Activated CD8-positive, alpha-beta T cell treated with anti-CD3 and anti-CD28 coated beads for 36 hours (primary cell): ENCODE data around the gene SMAD4. TPM values are rescaled to one million over a fixed set of nuclear protein-coding genes. Genes with fewer than 3 reads are reported as not detected.

Experiments used
- ATAC-seq: fragments of 200-7000 bp; cut with Tn5 transposase; one replicate; pipeline ENCODE4 v1.10.0; 2021; ENCODE audit warnings: mild to moderate bottlenecking, moderate library complexity
- CTCF ChIA-PET: fragments of 350-600 bp; sonication (Branson Sonifier 250); formaldehyde crosslinking; loops from one replicate; lab custom pipeline; 2021; ENCODE audit warnings: antibody characterized with exemption; lab: Charles Lee
- POLR2A ChIA-PET: fragments of 350-600 bp; sonication (Branson Sonifier 250); formaldehyde crosslinking; loops from one replicate; lab custom pipeline; 2021; ENCODE audit warnings: antibody characterized with exemption; lab: Charles Lee
- DNase-seq: peaks from one replicate; pipeline ENCODE4 v3.0.0-alpha.2; 2020
- H3K27ac Mint-ChIP-seq: one replicate; pipeline ENCODE4 v1.8.0; 2021; ENCODE audit warnings: mild to moderate bottlenecking, mixed read lengths
- H3K27me3 Mint-ChIP-seq: one replicate; pipeline ENCODE4 v1.8.0; 2021; ENCODE audit warnings: mixed read lengths
- H3K36me3 Mint-ChIP-seq: one replicate; pipeline ENCODE4 v1.8.0; 2021; ENCODE audit warnings: low read depth, mixed read lengths
- H3K4me1 Mint-ChIP-seq: one replicate; pipeline ENCODE4 v1.8.0; 2021; ENCODE audit warnings: low read depth, mixed read lengths
- H3K4me3 Mint-ChIP-seq: one replicate; pipeline ENCODE4 v1.8.0; 2021; ENCODE audit warnings: mild to moderate bottlenecking, moderate library complexity, mixed read lengths
- H3K9me3 Mint-ChIP-seq: one replicate; pipeline ENCODE4 v1.8.0; 2021; ENCODE audit warnings: mixed read lengths
- intact Hi-C: fragments of 100-400 bp; cut with micrococcal nuclease; formaldehyde crosslinking; loops from one replicate; pipeline ENCODE4 v1.10.0; 2022
- total RNA-seq, 2 experiments: library from RNA; stranded (reverse); gene quantifications; one replicate each; pipeline ENCODE4 v1.2.3, GENCODE V29; 2021
- TF ChIP-seq, protein P1 (sequence below): fragments of 200-600 bp; IDR thresholded peaks from one replicate; pipeline ENCODE4 v1.8.0; 2022; ENCODE audit warnings: antibody characterized with exemption, mild to moderate bottlenecking

The SMAD4 gene
- total RNA-seq, 2 experiments from 2014 or later: 68.1 to 71.2 TPM

DNA sequence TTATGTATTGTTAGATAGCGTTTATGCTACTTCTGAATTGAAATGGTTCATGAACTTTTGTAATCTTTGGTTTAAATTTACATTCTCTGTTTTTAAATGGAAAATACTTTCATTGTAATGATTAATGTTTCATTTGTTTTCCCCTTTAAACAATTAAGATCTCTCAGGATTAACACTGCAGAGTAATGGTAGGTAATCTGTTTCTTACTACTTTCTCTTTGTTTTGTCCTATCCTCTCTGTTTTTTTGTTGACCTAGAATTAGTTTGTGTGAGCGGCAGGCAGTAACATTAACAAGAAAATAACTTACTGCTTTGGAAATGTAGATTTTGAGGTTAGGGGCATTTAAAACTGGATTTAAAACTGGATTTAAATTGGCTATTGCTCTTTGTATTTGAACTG is 19.1 kb downstream of the SMAD4 start:
- peaks cover 43% of the 10 kb centered on the region for H3K4me1 Mint-ChIP-seq
- peak overlapping the region; percentile 7 for H3K27ac Mint-ChIP-seq
- CTCF ChIA-PET: interaction anchor here (3.3 kb wide), 2 partner anchors 11 to 229 kb away, joined by 36 to 55 read pairs; partner anchors contain the start of gene MRO
- intact Hi-C loops: no loop called here
- DNase-seq: no peak
- peaks cover 22% of the 10 kb centered on the region for H3K36me3 Mint-ChIP-seq
- no peak overlapping the region for H3K4me3 Mint-ChIP-seq
- TF ChIP-seq, protein P1, sequence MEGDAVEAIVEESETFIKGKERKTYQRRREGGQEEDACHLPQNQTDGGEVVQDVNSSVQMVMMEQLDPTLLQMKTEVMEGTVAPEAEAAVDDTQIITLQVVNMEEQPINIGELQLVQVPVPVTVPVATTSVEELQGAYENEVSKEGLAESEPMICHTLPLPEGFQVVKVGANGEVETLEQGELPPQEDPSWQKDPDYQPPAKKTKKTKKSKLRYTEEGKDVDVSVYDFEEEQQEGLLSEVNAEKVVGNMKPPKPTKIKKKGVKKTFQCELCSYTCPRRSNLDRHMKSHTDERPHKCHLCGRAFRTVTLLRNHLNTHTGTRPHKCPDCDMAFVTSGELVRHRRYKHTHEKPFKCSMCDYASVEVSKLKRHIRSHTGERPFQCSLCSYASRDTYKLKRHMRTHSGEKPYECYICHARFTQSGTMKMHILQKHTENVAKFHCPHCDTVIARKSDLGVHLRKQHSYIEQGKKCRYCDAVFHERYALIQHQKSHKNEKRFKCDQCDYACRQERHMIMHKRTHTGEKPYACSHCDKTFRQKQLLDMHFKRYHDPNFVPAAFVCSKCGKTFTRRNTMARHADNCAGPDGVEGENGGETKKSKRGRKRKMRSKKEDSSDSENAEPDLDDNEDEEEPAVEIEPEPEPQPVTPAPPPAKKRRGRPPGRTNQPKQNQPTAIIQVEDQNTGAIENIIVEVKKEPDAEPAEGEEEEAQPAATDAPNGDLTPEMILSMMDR: no peak
- no peaks in the 10 kb centered on the region for H3K27me3 Mint-ChIP-seq
- POLR2A ChIA-PET: no interaction called here
- no peak for ATAC-seq
- H3K9me3 Mint-ChIP-seq: no peaks in the 10 kb centered on the region

DNA sequence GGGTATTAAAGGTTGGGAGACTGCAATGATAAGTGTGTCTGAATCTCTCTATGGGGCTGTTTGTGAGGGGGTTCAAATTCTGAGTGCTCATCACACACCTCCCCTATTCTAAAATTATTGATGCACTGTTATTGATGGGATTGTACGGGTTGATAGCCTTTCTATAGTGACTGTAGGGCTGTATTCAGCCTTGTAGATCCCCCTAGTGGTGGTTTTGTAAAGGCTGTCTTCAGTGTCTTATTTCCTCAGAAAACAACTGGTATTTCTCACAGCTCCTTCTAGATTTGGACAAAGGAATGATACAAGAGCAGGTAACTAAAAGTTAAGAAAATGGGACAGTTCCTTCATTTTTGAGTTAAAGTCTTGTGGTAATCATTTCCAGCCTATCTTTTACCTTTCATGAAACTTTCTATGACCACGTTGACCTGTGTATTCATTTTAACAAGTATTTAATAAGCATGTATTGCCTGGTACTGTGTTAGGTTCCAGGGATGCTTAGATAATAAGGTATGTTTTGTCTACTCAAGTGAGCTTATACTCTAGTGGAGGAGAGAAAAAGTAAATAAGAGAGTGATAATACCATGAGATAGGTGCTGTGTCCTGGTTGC is 21.2 kb downstream of the SMAD4 start:
- TF ChIP-seq, protein P1: peak; percentile 78
- no peak overlapping the region for H3K27ac Mint-ChIP-seq
- intact Hi-C loops: loop anchor here (5.0 kb wide), 1 partner anchor 229 kb away; the partner anchor contains the start of gene MRO
- peaks cover 38% of the 10 kb centered on the region for H3K4me1 Mint-ChIP-seq
- H3K9me3 Mint-ChIP-seq: no peaks in the 10 kb centered on the region
- peak; percentile 90 for ATAC-seq
- H3K4me3 Mint-ChIP-seq: no peak overlapping the region
- CTCF ChIA-PET: interaction anchor here (0.6 to 3.3 kb wide), 21 partner anchors 9 to 240 kb away, joined by 3 to 55 read pairs (median 4); partner anchors contain the start of genes MRO and SMAD4
- POLR2A ChIA-PET: interaction anchor here (1.1 to 1.8 kb wide), 2 partner anchors 8 to 21 kb away, joined by 3 to 7 read pairs; partner anchors contain the start of gene SMAD4
- peaks cover 30% of the 10 kb centered on the region for H3K36me3 Mint-ChIP-seq
- no peaks in the 10 kb centered on the region for H3K27me3 Mint-ChIP-seq
- DNase-seq: no peak

DNA sequence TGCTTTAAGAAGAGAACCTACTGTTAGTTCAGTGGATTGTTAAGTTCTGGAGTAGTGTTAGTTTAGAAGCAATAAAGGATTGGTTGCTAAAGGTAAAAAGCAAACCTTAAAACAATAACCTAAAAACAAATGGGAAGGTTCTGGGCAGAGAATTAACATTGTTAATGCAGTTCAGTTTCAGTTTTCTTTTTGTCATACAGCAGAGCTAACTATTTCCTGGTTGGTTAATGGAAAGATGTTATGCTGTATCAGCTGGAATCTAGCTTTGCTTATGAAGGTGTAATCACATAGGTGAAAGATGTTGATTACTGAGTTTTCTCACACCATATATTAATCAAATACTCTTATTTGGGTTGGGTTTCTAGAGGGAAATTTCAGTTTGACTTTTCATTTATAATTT is 23.8 kb downstream of the SMAD4 start:
- CTCF ChIA-PET: interaction anchor here (0.9 to 1.1 kb wide), 4 partner anchors 9 to 233 kb away, joined by 3 to 4 read pairs (median 4); no protein-coding TSS in a partner anchor
- Mint-ChIP-seq H3K4me3 (no peak overlapping the region), H3K27me3 (no peaks in the 10 kb centered on the region), H3K36me3 (peaks cover 25% of the 10 kb centered on the region), H3K27ac (peak overlapping the region; percentile 91), H3K4me1 (peaks cover 33% of the 10 kb centered on the region), H3K9me3 (no peaks in the 10 kb centered on the region)
- POLR2A ChIA-PET: interaction anchor here (0.7 kb wide), 1 partner anchor 23 kb away, joined by 4 read pairs; the partner anchor contains the start of gene SMAD4
- ATAC-seq (peak; percentile 80), DNase-seq (no peak)
- intact Hi-C loops: loop anchor here (5.0 kb wide), 1 partner anchor 232 kb away; the partner anchor contains the start of gene MRO
- TF ChIP-seq, protein P1: no peak

DNA sequence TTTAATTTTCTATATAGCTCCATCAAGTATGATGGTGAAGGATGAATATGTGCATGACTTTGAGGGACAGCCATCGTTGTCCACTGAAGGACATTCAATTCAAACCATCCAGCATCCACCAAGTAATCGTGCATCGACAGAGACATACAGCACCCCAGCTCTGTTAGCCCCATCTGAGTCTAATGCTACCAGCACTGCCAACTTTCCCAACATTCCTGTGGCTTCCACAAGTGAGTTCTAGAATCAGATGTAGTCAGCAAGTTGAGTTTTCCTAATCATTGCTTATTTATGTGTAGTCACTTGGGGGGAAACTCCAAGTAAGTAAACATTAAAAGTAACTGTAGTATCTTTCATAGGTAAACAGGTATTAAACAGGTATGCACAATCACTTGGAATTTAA is 24.8 kb downstream of the SMAD4 start:
- DNase-seq (no peak), ATAC-seq (no peak)
- CTCF ChIA-PET: interaction anchor here (0.9 to 1.6 kb wide), 3 partner anchors 12 to 234 kb away, joined by 3 to 4 read pairs (median 4); no protein-coding TSS in a partner anchor
- TF ChIP-seq, protein P1: no peak
- Mint-ChIP-seq H3K9me3 (no peaks in the 10 kb centered on the region), H3K36me3 (peaks cover 23% of the 10 kb centered on the region), H3K4me3 (no peak overlapping the region), H3K4me1 (peaks cover 33% of the 10 kb centered on the region), H3K27me3 (no peaks in the 10 kb centered on the region), H3K27ac (no peak overlapping the region)
- POLR2A ChIA-PET: no interaction called here
- intact Hi-C loops: loop anchor here (5.0 kb wide), 1 partner anchor 232 kb away; the partner anchor contains the start of gene MRO

DNA sequence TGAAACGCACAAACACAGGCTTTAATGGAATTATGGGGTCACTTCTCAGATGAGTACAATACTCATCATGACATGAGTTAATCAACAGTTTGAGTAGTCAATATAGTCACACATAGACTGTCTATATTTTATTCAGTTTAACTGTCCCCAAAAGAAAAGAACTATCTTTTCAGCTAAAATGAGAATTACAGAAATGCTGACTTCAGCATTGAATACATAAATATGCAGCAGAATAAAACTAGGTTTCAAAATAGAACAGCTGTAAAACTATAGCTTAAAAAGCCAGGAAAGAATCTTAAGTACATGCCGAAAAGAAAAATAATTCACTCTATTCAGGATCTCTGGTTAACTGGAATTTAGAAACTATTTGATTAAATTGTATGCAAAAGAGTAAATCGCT is 30.0 kb downstream of the SMAD4 start:
- ChIA-PET POLR2A (interaction anchor here (1.0 kb wide), 1 partner anchor 31 kb away, joined by 3 read pairs; no protein-coding TSS in a partner anchor), CTCF (interaction anchor here (1.1 to 2.6 kb wide), 3 partner anchors 9 to 240 kb away, joined by 3 to 20 read pairs (median 6); partner anchors contain the start of gene MRO)
- H3K4me1 Mint-ChIP-seq: peaks cover 9% of the 10 kb centered on the region
- TF ChIP-seq, protein P1: no peak
- H3K27me3 Mint-ChIP-seq: no peaks in the 10 kb centered on the region
- no peak for DNase-seq
- no peak overlapping the region for H3K27ac Mint-ChIP-seq
- H3K36me3 Mint-ChIP-seq: peaks cover 26% of the 10 kb centered on the region
- H3K4me3 Mint-ChIP-seq: no peak overlapping the region
- ATAC-seq: no peak
- intact Hi-C loops: no loop called here
- no peaks in the 10 kb centered on the region for H3K9me3 Mint-ChIP-seq
